DMS114 treated with DMSO at 0.1 percent for 48 hours (cell line): ENCODE measurements around the gene TXNDC2.

ENCODE experiments used
- DNase-seq: peaks from one replicate; lab custom pipeline; 2025; ENCODE audit not compliant: unreplicated experiment; lab: John Stamatoyannopoulos, UW

Gene TXNDC2

DNA sequence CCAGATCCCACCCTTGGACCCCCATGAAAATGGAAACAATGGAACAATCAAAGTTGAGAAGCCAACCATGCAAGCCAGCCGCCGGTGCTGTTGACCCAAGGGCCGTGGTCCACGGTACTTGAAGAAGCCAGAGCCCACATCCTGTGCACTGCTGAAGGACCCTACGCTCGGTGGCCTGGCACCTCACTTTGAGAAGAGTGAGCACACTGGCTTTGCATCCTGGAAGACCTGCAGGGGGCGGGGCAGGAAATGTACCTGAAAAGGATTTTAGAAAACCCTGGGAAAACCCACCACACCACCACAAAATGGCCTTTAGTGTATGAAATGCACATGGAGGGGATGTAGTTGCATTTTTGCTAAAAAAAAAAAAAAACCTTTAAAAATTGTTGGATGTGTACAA, 26.5 kb upstream of the TXNDC2 start:
- DNase-seq, result no peak

DNA sequence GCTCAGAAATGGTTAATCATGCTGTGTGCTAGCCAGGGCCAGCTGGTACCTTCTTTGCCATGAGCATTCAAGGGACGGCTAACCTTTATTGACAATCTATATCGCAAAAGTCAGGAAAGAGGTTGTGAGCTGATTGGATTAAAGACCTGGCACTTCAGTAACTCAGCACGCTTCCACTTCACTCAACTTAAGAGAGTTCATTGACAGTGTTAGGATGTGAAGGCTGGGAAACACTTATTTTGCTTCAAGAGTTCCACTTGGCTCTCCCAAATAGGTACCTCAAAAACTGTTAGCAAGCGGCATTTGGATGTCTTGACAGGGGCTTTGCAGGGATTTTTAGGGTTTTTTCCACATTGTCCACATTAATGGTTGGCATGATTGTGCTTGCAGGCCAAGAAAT, 25.1 kb upstream of the TXNDC2 start:
- no peak for DNase-seq

DNA sequence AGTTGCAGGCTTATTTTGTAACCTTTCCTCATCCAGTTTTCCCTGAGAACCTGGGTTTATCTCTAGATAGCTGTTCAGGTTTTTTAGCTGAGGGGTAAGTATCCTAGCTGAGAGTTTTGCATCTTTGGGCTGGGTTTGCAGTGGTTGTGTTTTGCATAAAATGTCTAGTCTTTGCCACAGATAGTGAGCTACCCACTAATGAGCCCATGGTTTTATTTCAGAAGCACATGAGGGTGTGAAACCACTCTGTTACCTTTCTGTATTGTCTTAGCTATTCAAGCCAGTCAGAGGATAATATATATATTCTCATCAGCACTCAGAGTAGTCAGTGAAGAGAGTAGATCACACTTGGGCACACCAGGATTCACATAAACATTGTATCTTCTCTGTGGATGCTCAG, 24.6 kb upstream of the TXNDC2 start:
- DNase-seq, result no peak

DNA sequence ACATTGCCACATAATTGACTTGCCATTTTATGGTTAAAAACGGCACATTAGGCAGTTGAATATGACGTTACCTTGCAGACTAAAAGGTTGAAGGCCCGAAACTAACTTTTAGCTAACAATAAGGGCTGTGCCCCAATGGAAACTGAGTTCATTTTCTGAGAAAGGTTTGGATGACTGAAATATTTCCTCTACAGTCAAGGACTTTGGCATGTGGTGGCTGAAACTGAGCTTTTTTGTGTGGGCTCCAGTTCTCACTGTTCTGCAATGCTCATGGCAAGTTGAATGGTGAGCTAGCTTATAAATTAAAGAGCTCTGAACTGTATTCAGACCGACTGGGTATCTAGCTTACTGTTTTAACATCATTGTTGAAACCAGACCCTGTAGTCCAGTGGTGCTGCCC, 23.8 kb upstream of the TXNDC2 start:
- no peak for DNase-seq

DNA sequence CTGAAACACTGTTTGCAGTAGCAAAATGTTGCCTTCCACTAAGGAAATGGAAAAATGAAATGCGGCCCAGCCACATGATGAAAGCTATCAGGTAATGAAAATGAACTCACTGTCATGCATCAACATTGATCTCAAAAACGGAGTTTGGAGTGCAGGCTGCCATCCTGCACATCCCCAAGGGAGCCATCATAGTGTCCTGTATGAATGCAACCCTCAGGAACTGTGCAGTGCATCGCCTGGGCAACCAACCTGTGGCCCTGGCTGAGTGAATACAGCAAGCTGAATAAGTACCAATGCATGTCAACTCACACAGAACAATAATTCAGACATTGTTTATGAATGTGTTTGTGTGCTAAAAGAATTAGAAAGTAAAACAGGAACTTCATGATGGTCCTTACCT, 23.1 kb upstream of the TXNDC2 start:
- no peak for DNase-seq

GRCh38 chr18:9863282-9863681, 22.5 kb upstream of the TXNDC2 start:
- DNase-seq, result no peak

DNA sequence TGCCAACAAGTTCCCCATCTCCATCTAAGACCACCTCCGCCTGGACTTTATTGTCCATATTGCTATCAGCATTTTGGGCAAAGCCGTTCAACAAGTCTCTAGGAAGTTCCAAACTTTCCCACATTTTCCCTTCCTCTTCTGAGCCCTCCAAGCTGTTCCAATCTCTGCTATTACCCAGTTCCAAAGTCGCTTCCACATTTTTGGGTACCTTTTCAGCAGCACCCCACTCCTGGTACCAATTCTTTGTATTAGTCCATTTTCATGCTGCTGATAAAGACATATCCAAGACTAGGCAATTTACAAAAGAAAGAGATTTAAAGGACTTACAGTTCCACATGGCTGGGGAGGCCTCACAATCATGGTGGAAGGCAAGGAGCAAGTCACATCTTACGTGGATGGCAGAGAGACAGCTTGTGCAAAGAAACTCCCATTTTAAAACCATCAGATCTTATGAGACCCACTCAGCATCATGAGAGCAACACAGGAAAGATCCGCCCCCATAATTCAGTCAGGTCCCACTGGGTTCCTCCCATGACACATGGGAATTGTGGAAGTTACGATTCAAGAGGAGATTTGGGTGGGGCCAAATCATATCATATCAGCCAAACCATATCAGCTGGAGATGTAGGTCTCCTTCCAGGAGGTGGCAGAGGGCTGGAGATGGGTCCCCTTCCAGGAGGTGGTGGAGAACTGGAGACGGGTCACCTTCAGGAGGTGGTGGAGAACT, 19.8 kb upstream of the TXNDC2 start:
- DNase-seq, result no peak

- DNase-seq, result no peak
These were observed 19.1 kb upstream of the TXNDC2 start for GRCh38 chr18:9866627-9867026.

GRCh38 chr18:9867071-9867594, 18.6 kb upstream of the TXNDC2 start:
- no peak for DNase-seq

DNA sequence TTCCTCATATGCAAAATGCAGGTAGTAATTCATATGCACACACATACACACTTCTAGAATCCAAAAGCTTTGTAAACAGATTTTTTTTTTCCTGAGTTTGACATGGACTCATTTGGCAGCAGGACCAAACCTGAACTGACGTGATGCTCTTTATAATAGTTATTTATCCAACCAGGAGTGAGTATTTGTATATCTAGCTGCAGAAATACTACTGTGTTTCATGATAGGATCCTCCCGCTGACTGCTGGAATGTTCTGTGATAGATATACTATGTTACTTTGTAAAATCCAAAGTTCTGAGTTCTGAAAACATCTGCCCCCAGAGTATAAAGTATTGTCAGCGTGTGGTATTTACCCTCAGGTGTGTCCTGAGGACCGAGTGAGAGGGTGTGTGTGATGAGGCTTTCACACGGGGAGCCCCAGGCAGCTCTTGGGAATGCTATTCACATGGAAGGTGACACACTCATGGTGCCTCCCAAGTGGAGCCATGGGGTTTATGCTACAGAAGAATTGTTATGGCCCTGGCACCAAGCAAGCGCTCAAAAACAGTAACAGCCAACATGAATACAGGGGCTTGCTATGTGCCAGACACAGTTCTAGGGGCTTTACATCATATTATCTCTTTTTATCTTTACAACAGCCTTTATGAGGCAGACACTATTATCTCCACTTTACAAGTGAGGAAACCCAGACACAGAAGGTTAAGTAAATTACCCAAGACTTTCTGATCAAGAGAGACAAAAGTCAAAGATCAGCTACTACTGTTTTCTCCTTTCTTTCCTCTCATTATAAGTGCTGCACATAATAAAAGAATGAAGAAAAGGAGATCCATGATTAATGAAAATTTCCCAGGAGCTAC, 16.7 kb upstream of the TXNDC2 start:
- DNase-seq, result no peak

- DNase-seq, result no peak
These were observed 15.9 kb upstream of the TXNDC2 start for GRCh38 chr18:9869715-9870430.

GRCh38 chr18:9870431-9871008, 15.3 kb upstream of the TXNDC2 start:
- DNase-seq, result no peak

DNA sequence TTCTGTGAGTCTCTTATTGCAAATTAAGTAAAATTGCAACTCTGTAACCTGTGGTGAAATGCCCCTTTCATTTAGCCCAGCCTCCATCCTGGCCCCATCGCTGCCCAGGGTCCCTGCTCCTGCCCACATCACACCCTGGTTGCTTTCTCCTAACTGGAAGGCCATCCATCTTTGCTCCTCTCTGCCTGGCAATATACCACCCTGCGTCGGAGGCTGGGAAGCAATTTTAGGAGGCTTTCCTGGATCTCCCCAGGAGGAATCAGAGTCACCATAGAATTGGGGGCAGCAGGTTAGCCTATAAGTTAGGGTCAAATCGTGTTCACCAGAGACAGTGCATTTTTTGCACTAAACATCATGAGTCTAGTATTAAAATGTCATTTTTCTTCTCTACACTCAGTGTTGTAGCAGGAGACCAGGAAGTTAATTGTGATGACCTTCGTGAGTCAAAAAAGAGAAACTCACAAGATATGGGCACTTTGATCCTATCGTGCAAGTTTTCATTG, 14.5 kb upstream of the TXNDC2 start:
- no peak for DNase-seq

DNA sequence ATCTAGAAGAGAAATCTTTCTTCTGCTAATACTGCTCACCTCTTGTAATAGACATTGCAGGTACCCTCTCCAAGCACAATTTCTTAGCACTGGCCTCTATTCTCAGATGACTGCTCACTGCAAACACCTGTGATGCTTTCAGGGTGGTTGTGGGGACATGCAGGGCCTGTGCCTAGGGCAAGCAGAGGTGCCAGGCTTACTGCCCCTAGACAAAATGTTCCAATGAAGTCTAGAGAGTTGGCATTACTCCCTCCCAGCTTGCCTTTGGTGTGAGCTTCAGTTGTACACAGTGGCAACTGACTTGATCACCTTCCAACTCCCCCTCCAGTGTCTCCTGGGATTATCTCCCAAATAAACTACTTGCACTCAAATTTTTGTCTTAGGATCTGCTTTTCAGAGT, 12.9 kb upstream of the TXNDC2 start:
- no peak for DNase-seq

DNA sequence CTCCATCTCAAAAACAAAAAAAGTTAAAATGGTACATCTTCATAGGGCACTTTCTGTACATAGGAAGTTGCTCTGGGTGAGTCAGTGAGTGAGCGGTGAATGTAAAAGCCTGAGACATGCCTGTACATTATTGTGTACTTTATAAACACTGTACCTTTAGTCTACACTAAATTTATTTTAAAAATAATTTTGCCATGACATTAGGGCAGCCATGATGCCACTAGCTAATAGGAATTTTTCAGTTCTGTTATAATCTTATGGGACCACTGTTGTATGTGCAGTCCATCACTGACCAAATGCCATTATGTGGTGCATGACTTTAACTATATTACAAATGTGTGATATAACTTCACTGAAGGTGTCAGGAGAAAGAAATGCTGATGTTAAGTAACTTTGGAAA, 11.0 kb upstream of the TXNDC2 start:
- DNase-seq, result no peak

DNA sequence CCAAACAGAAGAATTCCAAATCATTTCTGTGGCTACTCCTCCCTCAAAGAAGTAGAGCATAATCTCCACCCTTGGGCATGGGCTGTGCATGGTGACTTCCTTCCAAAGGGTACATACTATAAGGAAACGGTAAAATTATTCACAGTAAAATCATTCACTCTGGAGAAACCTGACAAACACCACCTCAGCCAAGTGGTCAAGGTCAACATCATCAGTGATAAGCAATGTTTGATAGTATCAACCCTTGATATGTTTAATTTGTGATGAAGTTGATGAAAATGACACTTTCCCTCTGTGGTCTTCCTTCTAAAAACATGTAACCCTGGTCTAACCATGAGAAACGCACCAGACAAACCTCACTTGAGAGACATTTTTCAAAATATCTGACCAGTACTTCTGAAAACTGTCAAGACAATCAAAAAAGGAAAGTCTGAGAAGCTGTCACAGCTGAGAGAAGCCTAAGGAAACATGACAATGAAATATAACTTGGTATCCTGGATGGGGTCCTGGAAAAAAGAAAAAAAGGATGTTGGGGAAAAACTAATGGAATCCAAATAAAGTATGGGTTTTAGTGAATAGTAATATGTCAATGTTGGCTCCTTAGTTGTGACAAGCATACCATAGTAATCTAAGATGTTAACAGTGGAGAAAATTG, 9.4 kb upstream of the TXNDC2 start:
- DNase-seq, result no peak

GRCh38 chr18:9876867-9877654, 8.7 kb upstream of the TXNDC2 start:
- no peak for DNase-seq

- DNase-seq, result no peak
These were observed 8.1 kb upstream of the TXNDC2 start for GRCh38 chr18:9877655-9878014.

- DNase-seq, result no peak
These were observed 7.7 kb upstream of the TXNDC2 start for GRCh38 chr18:9878095-9878494.

DNA sequence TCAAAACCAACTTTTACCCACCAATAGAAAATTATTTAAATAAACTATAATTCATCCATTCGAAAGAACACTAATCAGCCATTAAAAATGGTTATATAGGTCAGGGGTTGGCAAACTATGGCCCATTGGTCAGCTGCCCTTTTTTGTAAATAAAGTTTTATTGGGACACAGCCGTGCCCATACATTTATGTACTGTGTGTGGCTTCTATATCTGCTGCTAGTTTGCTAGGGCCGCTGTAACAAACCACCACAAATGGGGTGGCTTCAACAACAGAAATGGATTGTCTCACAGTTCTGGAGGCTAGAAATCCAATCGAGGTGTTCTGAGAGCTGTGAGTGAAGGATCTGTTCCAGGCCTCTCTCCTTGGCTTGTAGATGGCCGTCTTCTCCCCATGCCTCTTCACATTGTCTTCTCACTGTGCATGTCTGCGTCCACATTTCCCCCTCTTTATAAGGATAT, 7.0 kb upstream of the TXNDC2 start:
- DNase-seq, result no peak
